Gastrocnemius medialis (tissue), 4 donors: ENCODE data around the gene SLC7A4.

ENCODE experiments used
- CTCF ChIP-seq, 5 experiments: fragments of 450-650 bp in 3 of 5; fragments of 200-600 bp in 2 of 5; sonication (generic) in 2 of 5; IDR thresholded peaks in 4 of 5; conservative IDR thresholded peaks in 1 of 5; 1 replicate in 4 of 5; 2 replicates in 1 of 5; pipeline ENCODE4 v1.5.1; 2016 to 2019; ENCODE audit warnings: antibody characterized with exemption in 5 of 5, mild to moderate bottlenecking in 3 of 5, moderate library complexity in 3 of 5
- POLR2A ChIP-seq, 2 donors: fragments of 450-650 bp; IDR thresholded peaks; one replicate each; pipeline ENCODE4 v1.6.1; 2017; ENCODE audit warnings: antibody characterized with exemption in 2 of 2, mild to moderate bottlenecking in 2 of 2, moderate library complexity in 2 of 2

DNA sequence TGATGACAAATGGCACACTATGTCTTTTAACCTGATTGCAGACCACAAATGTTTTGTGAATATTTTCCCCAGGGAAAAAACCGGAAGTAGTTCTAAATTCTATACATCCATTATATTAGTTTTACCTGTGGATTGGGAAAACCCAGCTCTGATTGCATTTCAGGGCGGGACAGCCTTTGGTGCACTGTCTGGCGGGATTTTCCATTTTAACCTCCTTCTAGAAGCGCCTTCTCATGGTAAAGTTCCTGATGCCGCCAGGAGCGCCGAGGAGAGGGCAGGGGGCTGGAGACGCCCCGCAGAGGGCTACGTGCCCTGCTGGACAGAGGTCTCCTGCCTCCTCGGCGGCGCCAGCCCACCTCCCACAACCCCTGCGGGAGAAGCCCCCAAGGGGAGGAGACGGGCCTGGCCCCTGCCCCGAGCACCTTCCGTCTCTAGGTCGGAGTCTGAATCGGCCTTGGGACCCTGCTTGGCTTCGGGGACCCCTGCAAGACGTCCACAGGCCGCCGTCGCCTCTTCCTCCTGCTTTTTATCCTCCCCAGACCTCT is 18.6 kb downstream of the SLC7A4 start:
- TF ChIP-seq CTCF (IDR thresholded peaks at IDR 0.05 in 4 of 5, conservative IDR thresholded peaks at IDR 0.05 in 1 of 5) = no peak
- TF ChIP-seq POLR2A (IDR thresholded peaks at IDR 0.05) = no peak
